ENCODE data around the gene NDUFAF4. TPM values are rescaled to one million over a fixed set of nuclear protein-coding genes. Genes with fewer than 3 reads are reported as not detected.

The NDUFAF4 gene
- total RNA-seq, 1 experiment from 2014 or later = 50.9 TPM

GRCh38 chr6:96923871-96924493 lies 26.3 kb upstream of the NDUFAF4 start:
- Mint-ChIP-seq H3K4me1 (ENCODE audit: low read depth, unreplicated experiment) (peaks cover 8% of the 10 kb centered on the region), H3K9me3 (ENCODE audit: low read depth, unreplicated experiment) (no peaks in the 10 kb centered on the region), H3K27ac (ENCODE audit: unreplicated experiment) (peak overlapping the region; percentile 76), H3K4me3 (ENCODE audit: low read depth, unreplicated experiment) (peak overlapping the region; percentile 99), H3K27me3 (ENCODE audit: unreplicated experiment) (peaks cover 15% of the 10 kb centered on the region), H3K36me3 (ENCODE audit: insufficient read depth, unreplicated experiment) (peaks cover 13% of the 10 kb centered on the region)
- CTCF ChIA-PET = interaction anchor here (0.8 to 1.4 kb wide), 3 partner anchors 12 to 26 kb away, joined by 4 to 7 read pairs (median 4); partner anchors contain the start of gene NDUFAF4
- DNase-seq = no peak
- no TSS peak for BruUV-seq (replicated peaks)
- no peak for TF ChIP-seq CTCF (IDR thresholded peaks at IDR 0.05; ENCODE audit: unreplicated experiment)
- intact Hi-C loops (cut with micrococcal nuclease; ENCODE audit: unreplicated experiment) = loop anchor here (2.0 kb wide), 1 partner anchor 25 kb away; no protein-coding TSS in a partner anchor

- peaks cover 9% of the 10 kb centered on the region for H3K27me3 Mint-ChIP-seq (ENCODE audit: unreplicated experiment)
- H3K4me1 Mint-ChIP-seq (ENCODE audit: low read depth, unreplicated experiment) = peaks cover 8% of the 10 kb centered on the region
- no peak for DNase-seq
- TF ChIP-seq CTCF (IDR thresholded peaks at IDR 0.05; ENCODE audit: unreplicated experiment) = no peak
- H3K27ac Mint-ChIP-seq (ENCODE audit: unreplicated experiment) = no peak overlapping the region
- intact Hi-C loops (cut with micrococcal nuclease; ENCODE audit: unreplicated experiment) = no loop called here
- H3K36me3 Mint-ChIP-seq (ENCODE audit: insufficient read depth, unreplicated experiment) = peaks cover 13% of the 10 kb centered on the region
- H3K9me3 Mint-ChIP-seq (ENCODE audit: low read depth, unreplicated experiment) = no peaks in the 10 kb centered on the region
- peak overlapping the region; percentile 99 for H3K4me3 Mint-ChIP-seq (ENCODE audit: low read depth, unreplicated experiment)
- BruUV-seq (replicated peaks) = no TSS peak
- CTCF ChIA-PET = no interaction called here
These were observed 25.7 kb upstream of the NDUFAF4 start for GRCh38 chr6:96923400-96923799.

- Mint-ChIP-seq H3K27me3 (ENCODE audit: unreplicated experiment) (peaks cover 21% of the 10 kb centered on the region), H3K36me3 (ENCODE audit: insufficient read depth, unreplicated experiment) (no peaks in the 10 kb centered on the region), H3K27ac (ENCODE audit: unreplicated experiment) (no peak overlapping the region), H3K4me3 (ENCODE audit: low read depth, unreplicated experiment) (no peak overlapping the region), H3K4me1 (ENCODE audit: low read depth, unreplicated experiment) (no peaks in the 10 kb centered on the region), H3K9me3 (ENCODE audit: low read depth, unreplicated experiment) (no peaks in the 10 kb centered on the region)
- BruUV-seq (replicated peaks) = no TSS peak
- TF ChIP-seq CTCF (IDR thresholded peaks at IDR 0.05; ENCODE audit: unreplicated experiment) = no peak
- CTCF ChIA-PET = no interaction called here
- DNase-seq = no peak
- intact Hi-C loops (cut with micrococcal nuclease; ENCODE audit: unreplicated experiment) = no loop called here
These were observed 19.4 kb upstream of the NDUFAF4 start for GRCh38 chr6:96917098-96917497.

GRCh38 chr6:96913621-96914020 lies 15.9 kb upstream of the NDUFAF4 start:
- TF ChIP-seq CTCF (IDR thresholded peaks at IDR 0.05; ENCODE audit: unreplicated experiment) = no peak
- BruUV-seq (replicated peaks) = no TSS peak
- no peaks in the 10 kb centered on the region for H3K36me3 Mint-ChIP-seq (ENCODE audit: insufficient read depth, unreplicated experiment)
- CTCF ChIA-PET = no interaction called here
- peaks cover 31% of the 10 kb centered on the region for H3K27me3 Mint-ChIP-seq (ENCODE audit: unreplicated experiment)
- no peaks in the 10 kb centered on the region for H3K9me3 Mint-ChIP-seq (ENCODE audit: low read depth, unreplicated experiment)
- no peak overlapping the region for H3K4me3 Mint-ChIP-seq (ENCODE audit: low read depth, unreplicated experiment)
- H3K27ac Mint-ChIP-seq (ENCODE audit: unreplicated experiment) = no peak overlapping the region
- H3K4me1 Mint-ChIP-seq (ENCODE audit: low read depth, unreplicated experiment) = no peaks in the 10 kb centered on the region
- no peak for DNase-seq
- intact Hi-C loops (cut with micrococcal nuclease; ENCODE audit: unreplicated experiment) = no loop called here

All from Calu3 (cell line).